HG03066 (cell line): Measurements from ENCODE around the gene ZNF518A.

Source experiments
- ATAC-seq: cut with Tn5 transposase; IDR thresholded peaks from one replicate; pipeline ENCODE4 v1.9.1; 2021; ENCODE audit warnings: low read depth; ENCODE audit not compliant: unreplicated experiment

ZNF518A gene, protein sequence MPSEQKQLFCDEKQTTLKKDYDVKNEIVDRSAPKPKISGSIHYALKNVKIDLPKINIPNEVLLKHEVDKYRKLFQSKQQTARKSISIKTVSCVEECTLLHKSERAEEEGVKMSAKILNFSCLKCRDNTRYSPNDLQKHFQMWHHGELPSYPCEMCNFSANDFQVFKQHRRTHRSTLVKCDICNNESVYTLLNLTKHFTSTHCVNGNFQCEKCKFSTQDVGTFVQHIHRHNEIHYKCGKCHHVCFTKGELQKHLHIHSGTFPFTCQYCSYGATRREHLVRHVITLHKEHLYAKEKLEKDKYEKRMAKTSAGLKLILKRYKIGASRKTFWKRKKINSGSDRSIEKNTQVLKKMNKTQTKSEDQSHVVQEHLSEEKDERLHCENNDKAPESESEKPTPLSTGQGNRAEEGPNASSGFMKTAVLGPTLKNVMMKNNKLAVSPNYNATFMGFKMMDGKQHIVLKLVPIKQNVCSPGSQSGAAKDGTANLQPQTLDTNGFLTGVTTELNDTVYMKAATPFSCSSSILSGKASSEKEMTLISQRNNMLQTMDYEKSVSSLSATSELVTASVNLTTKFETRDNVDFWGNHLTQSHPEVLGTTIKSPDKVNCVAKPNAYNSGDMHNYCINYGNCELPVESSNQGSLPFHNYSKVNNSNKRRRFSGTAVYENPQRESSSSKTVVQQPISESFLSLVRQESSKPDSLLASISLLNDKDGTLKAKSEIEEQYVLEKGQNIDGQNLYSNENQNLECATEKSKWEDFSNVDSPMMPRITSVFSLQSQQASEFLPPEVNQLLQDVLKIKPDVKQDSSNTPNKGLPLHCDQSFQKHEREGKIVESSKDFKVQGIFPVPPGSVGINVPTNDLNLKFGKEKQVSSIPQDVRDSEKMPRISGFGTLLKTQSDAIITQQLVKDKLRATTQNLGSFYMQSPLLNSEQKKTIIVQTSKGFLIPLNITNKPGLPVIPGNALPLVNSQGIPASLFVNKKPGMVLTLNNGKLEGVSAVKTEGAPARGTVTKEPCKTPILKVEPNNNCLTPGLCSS (N-terminal part only)

DNA sequence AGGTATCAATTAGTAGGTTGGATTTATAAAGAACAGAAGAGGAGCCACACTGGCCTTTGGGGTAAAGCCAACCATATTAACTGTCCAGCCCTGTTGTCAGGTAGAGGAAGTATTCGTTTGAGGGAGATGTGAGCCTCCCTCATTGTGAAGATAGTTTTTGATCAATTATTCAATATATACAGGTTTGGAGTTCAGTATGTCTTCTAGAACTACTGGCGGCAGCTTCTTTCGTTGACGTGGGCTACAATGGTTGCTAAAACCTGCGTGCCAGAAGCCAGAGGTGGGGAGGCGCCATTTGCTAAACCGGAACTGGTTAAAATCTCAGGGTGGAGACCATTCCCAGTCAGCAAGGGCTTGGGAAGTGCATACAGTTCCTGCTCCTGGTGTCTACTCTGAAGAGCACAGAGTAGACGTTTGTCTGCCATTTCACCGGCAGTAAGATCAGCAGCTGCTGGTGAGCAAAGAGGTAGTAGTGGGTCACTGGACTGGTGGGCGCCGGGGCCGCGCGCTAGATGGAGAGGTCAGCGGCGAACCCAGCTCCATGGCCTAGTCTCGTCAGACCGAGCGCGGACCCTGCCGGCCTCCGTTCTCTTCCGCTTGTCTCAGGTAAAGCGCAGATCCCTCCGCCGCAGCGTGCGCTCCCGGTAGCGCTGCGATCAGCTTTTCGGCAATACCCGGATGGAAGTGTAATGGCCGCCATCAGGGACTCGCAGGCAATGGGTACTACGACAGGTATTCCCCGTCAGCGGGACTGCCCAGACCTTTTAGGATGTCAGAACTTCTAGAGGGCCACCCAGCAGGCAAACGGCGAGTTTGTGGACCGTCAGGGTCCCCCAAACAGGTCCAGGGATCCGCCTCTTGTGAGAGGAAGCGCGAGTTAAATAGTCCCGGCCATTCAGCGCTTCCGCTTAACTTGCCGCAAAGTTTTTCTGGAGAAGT, at the start of gene ZNF518A:
Gene ZNF518A, plus strand, starts transcription at position 911 of the 939 bp plus-strand sequence. CDS start 26,026 bp downstream, outside the sequence.
- peak; percentile 82 for ATAC-seq

GRCh38 chr10:96082153-96082552, 47.9 kb upstream of the ZNF518A start:
- no peak for ATAC-seq

- no peak for ATAC-seq
Observed at GRCh38 chr10:96082748-96083147, 47.3 kb upstream of the ZNF518A start.

- ATAC-seq: no peak
Observed at GRCh38 chr10:96089116-96089515, 41.0 kb upstream of the ZNF518A start.

- peak; percentile 88 for ATAC-seq
Observed at GRCh38 chr10:96089670-96090462, 40.2 kb upstream of the ZNF518A start.

- ATAC-seq: no peak
Observed at GRCh38 chr10:96090463-96090800, 39.7 kb upstream of the ZNF518A start.

DNA sequence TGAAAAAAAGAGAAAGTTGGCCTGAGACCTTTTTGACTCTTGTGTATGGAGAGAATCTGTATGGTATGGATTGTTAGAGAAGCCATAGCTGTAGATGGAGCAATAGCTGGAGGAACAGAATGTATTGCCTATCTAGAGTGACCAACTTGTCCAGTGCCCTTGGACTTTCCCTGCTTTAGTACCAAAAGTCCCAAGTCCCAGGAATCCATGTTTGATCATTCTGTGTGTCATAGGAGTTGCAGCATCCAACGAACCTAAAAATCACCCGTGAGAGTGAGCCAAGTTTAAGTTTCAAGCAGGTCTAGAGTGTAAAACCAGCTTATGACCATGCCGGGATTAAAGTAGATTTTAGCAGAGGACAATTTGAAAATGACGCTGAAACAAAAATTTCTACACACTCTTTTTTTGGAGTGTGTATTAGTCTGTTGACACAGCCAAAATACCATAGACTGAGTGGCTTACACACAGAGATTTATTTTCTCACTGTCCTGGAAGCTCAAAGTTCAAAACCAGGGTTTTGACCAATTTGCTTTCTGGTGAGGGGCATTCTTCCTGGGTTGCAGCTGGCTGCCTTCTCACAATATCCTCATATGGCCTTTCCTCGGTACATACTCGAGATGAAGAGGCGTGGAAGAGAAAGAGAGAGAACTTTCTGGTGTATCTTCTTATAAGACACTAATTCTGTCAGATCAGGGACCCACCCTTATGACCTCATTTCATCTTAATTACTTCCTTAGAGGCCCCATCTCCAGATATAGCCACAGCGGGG, 36.9 kb upstream of the ZNF518A start:
- ATAC-seq: no peak

DNA sequence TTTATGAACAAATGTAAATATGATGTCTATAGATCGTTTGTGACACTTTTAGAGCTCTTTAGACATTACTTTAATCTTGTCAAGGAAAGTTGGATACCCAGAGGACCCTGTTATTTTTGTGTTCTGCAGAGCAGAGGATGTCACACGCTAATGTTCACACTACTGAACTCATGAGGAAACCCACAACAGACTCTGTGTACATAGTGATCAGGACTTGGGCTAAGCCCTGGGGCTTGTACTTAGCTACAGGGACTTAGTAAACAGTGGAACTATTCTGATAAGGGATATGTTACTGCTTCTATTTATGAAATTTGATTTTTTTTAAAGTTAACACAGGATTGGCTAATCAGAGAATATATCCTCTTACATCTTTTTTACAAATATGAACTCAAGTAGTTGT, 36.1 kb upstream of the ZNF518A start:
- no peak for ATAC-seq

GRCh38 chr10:96096958-96097357, 33.1 kb upstream of the ZNF518A start:
- no peak for ATAC-seq

- ATAC-seq: no peak
Observed at GRCh38 chr10:96097865-96098264, 32.2 kb upstream of the ZNF518A start.

DNA sequence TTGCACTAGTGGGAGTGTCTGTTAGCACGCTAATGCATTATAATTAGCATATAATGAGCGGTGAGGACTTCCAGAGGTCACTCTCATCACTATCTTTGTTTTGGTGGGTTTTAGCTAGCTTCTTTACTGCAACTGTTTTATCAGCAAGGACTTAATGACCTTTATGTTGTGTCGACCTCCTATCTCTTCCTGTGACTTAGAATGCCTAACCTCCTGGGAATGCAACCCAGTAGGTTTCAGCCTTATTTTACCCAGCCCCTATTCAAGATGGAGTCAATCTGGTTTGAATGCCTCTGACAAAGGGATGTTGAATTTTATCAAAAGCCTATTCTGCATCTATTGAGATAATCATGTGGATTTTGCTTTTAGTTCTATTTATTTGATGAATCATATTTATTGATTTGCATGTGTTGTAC, 22.5 kb upstream of the ZNF518A start:
- no peak for ATAC-seq

DNA sequence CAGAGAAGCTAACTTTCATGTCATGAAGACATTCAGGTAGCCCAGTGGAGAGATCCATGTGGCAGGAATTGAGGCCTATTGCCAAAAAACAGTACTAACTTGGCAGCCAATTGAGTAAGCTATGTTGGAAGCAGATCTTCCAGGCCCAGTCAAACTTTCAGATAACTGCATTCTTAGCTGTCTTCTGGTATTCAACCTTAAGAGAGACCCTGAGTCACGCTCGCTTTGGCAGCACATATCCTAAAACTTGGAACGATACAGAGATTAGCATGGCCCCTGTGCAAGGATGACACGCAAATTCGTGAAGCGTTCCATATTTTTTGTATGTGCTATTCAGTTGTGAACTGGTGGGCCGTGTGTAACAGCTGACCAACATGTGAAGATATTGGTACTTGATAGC, 17.6 kb upstream of the ZNF518A start:
- no peak for ATAC-seq

DNA sequence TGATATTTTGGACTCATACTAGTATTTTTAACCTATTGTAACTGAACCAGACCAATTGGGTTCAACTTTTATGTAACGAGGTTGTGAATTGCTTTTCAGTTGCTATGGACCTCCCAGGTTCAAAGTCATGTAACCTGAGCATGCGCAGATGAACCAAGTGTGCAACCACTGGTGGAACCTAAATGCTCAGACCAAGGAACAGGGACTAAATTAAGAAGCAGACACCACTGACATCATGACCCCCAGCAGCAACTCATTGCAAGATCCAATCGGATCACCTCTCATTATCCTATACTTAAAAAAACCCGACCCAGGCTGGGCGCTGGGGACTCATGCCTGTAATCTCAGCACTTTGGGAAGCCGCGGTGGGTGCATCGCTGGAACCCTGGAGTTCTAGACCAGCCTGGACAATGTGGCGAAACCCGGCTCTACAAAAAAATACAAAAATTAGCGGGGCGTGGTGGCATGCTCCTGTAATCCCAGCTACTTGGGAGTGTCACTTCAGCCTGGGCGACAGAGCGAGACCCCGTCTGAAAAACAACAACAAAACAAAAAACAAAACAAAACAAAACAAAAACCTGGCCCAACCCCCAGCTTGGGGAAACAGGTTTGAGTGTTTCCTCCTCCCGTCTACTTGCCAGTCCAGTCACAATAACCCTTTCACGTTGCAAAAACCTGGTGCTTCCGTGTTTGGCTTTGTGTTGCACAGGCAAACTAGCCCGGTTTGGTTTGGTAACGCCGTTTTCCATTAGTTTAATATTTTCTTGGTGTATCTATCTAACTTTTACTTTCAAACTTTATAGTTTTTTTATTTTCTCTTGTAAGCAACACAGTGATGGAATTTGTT, 11.3 kb upstream of the ZNF518A start:
- ATAC-seq: no peak

DNA sequence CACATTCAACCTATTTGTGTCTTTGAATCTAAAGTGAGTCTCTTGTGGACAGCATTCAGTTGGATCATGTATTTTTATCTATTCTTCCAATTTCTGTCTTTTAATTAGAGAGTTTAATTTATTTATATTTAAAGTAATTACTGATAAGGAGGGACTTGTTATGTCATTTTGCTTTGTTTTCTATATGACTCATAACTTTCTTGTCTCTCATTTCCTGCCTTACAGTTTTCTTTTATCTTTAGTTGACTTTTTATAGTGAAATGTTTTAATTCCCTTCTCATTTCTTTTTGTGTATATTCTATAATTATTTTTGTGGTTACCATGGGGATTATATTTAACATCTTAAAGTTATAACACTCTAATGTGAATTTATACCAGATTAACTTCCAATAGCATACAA, 7.3 kb upstream of the ZNF518A start:
- no peak for ATAC-seq

DNA sequence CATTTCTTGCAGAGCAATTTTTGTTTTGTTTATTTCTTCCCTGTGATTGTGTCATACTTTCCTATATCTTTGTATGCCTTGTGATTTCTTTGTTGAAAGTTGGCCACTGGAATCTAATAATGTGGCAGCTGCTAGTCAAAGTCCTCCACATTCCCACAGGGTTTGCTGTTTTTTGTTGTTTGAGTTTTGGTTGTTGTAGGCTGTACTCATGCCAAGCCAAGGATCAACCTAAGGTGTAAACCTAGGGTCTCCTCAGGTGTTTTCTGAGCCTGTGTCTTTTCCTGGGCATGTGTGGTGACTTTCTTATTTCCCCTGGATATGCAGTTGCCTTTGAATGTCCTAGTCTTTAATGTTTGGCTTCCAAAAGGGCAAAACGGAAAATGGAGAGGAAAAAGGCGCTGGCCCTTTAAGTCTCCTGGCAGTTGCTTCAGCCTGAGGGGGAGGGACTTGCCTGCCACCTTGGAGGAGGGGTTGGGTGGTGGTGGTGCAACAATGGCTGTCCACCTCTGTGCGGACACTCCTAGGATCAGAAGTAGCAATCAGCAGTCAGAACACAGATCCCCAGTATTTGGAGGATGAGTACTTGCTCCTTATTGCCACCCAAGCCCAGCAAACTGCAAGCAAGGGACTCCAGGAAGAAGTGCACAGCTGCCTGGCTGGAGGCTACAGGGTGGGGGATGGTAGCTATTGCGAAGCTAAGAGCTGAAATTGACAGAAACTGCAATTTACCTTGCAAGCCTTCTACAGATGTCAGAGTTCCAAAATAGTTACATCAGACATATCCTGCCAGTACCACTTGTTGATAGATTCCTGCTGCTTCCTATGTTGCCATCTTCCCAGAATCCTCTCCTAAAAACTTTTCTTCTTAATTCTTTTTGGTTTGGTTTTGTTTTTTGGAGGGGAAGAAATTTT, 5.6 kb upstream of the ZNF518A start:
- no peak for ATAC-seq

GRCh38 chr10:96125142-96125515, 5.0 kb upstream of the ZNF518A start:
- ATAC-seq: no peak
